A549 treated with AZD9567 at 1 μM for 4 hours (cell line): ENCODE results near the gene CCDC142. TPM values are rescaled to one million over a fixed set of nuclear protein-coding genes. Genes with fewer than 3 reads are reported as not detected.

ENCODE experiments used
- total RNA-seq: library from RNA; stranded (reverse); fragments of 200-300 nt; extraction: Qiagen RNA extraction; gene quantifications from 5 replicates; pipeline ENCODE4 v1.2.3, GENCODE V29; 2022; ENCODE audit not compliant: insufficient read depth

The CCDC142 gene
- total RNA-seq, 1 experiment from 2014 or later, result 15.4 TPM

Other genes starting within 250 kb of the CCDC142 start
- gene SLC4A5, start 139.6 kb downstream of the CCDC142 start, total RNA-seq, result 0.23 to 0.55 TPM (median 0.51 TPM) in 4 of 5 replicates, not detected in the other
- gene DCTN1, start 102.7 kb downstream of the CCDC142 start, total RNA-seq, result 108 to 152 TPM (median 145 TPM) in 5 replicates
- 2.9 to 5.0 TPM (median 4.2 TPM) in 5 replicates for gene C2orf81, start 61.4 kb downstream of the CCDC142 start, total RNA-seq
- 81.9 to 90.0 TPM (median 89.3 TPM) in 5 replicates for gene WDR54, start 61.3 kb downstream of the CCDC142 start, total RNA-seq
- gene RTKN, start 41.1 kb downstream of the CCDC142 start, total RNA-seq, result 21.5 to 26.2 TPM (median 25.1 TPM) in 5 replicates
- gene INO80B, start 27.9 kb downstream of the CCDC142 start, total RNA-seq, result 28.3 to 54.8 TPM (median 52.5 TPM) in 5 replicates
- gene WBP1, start 24.6 kb downstream of the CCDC142 start, total RNA-seq, result 65.3 to 86.2 TPM (median 83.5 TPM) in 5 replicates
- 39.3 to 56.5 TPM (median 54.1 TPM) in 5 replicates for gene MOGS, start 17.6 kb downstream of the CCDC142 start, total RNA-seq
- gene MRPL53, start 10.3 kb downstream of the CCDC142 start, total RNA-seq, result 98.3 to 143 TPM (median 142 TPM) in 5 replicates
- 12.7 to 19.4 TPM (median 18.6 TPM) in 5 replicates for gene TTC31, start 83 bp upstream of the CCDC142 start, total RNA-seq
- 2.7 to 3.9 TPM (median 3.2 TPM) in 4 of 5 replicates, not detected in the other for gene LBX2, start 16.6 kb upstream of the CCDC142 start, total RNA-seq
- 34.2 to 37.9 TPM (median 35.0 TPM) in 5 replicates for gene PCGF1, start 24.7 kb upstream of the CCDC142 start, total RNA-seq
- 0.28 to 0.46 TPM (median 0.37 TPM) in 4 of 5 replicates, not detected in the other for gene TLX2, start 31.5 kb upstream of the CCDC142 start, total RNA-seq
- 0.09 to 0.27 TPM (median 0.16 TPM) in 3 of 5 replicates, not detected in the others for gene DQX1, start 43.2 kb upstream of the CCDC142 start, total RNA-seq
- gene AUP1, start 46.7 kb upstream of the CCDC142 start, total RNA-seq, result 174 to 251 TPM (median 241 TPM) in 5 replicates
- 35.6 to 41.1 TPM (median 39.5 TPM) in 5 replicates for gene HTRA2, start 46.9 kb upstream of the CCDC142 start, total RNA-seq
- 0.22 to 8.4 TPM (median 0.42 TPM) in 5 replicates for gene LOXL3, start 70.9 kb upstream of the CCDC142 start, total RNA-seq
- 3.7 to 6.0 TPM (median 4.8 TPM) in 5 replicates for gene DOK1, start 71.7 kb upstream of the CCDC142 start, total RNA-seq
- gene M1AP, start 165.3 kb upstream of the CCDC142 start, total RNA-seq, result not detected in 5 replicates
- 9.7 to 12.1 TPM (median 11.4 TPM) in 5 replicates for gene SEMA4F, start 171.2 kb upstream of the CCDC142 start, total RNA-seq